ENCODE measurements around the gene NHLRC2.

NHLRC2 gene

GRCh38 chr10:113842171-113842570 is 12.3 kb upstream of the NHLRC2 start:
- no peak overlapping the region for H3K4me2 ChIP-seq (ENCODE audit: low read length)
- H3K27me3 ChIP-seq (ENCODE audit: control insufficient read depth, insufficient read depth, low read length): no peaks in the 10 kb centered on the region

GRCh38 chr10:113843972-113844485 is 10.4 kb upstream of the NHLRC2 start:
- H3K79me2 ChIP-seq: no peaks in the 10 kb centered on the region
- no peaks in the 10 kb centered on the region for H3K4me1 ChIP-seq
- H3K36me3 ChIP-seq (ENCODE audit: control insufficient read depth, insufficient read depth, low read length): no peaks in the 10 kb centered on the region
- no peaks in the 10 kb centered on the region for H3K27me3 ChIP-seq (ENCODE audit: control insufficient read depth, insufficient read depth, low read length)
- H3K9ac ChIP-seq: no peak overlapping the region
- no peak overlapping the region for H3K27ac ChIP-seq
- no peak overlapping the region for H2AFZ ChIP-seq
- no peak for TF ChIP-seq CTCF (IDR thresholded peaks at IDR 0.05)
- H3K4me3 ChIP-seq (ENCODE audit: low read depth, low read length): no peak overlapping the region
- no peaks in the 10 kb centered on the region for H3K9me3 ChIP-seq (ENCODE audit: control insufficient read depth, low read length)
- no peak overlapping the region for H3K4me2 ChIP-seq (ENCODE audit: low read length)

More at GRCh38 chr10:113842171-113842570, 12.3 kb upstream of the NHLRC2 start:
- Histone ChIP-seq H3K79me2 (no peaks in the 10 kb centered on the region), H3K36me3 (ENCODE audit: control insufficient read depth, insufficient read depth, low read length) (no peaks in the 10 kb centered on the region), H3K4me3 (ENCODE audit: low read depth, low read length) (no peak overlapping the region), H3K27ac (no peak overlapping the region), H3K9ac (no peak overlapping the region), H2AFZ (no peak overlapping the region), H3K4me1 (no peaks in the 10 kb centered on the region), H3K9me3 (ENCODE audit: control insufficient read depth, low read length) (no peaks in the 10 kb centered on the region)
- no peak for TF ChIP-seq CTCF (IDR thresholded peaks at IDR 0.05)

GRCh38 chr10:113846036-113846435 is 8.4 kb upstream of the NHLRC2 start:
- H3K27ac ChIP-seq: no peak overlapping the region
- no peak for TF ChIP-seq CTCF (IDR thresholded peaks at IDR 0.05)

GRCh38 chr10:113849140-113849803 is 5.2 kb upstream of the NHLRC2 start:
- TF ChIP-seq CTCF (IDR thresholded peaks at IDR 0.05): no peak
- H3K27me3 ChIP-seq (ENCODE audit: control insufficient read depth, insufficient read depth, low read length): no peaks in the 10 kb centered on the region
- H3K9me3 ChIP-seq (ENCODE audit: control insufficient read depth, low read length): no peaks in the 10 kb centered on the region
- no peak overlapping the region for H3K4me3 ChIP-seq (ENCODE audit: low read depth, low read length)
- no peaks in the 10 kb centered on the region for H3K36me3 ChIP-seq (ENCODE audit: control insufficient read depth, insufficient read depth, low read length)
- no peak overlapping the region for H3K4me2 ChIP-seq (ENCODE audit: low read length)
- peaks cover 6% of the 10 kb centered on the region for H3K79me2 ChIP-seq
- no peak overlapping the region for H3K27ac ChIP-seq
- peaks cover 7% of the 10 kb centered on the region for H3K4me1 ChIP-seq
- no peak overlapping the region for H3K9ac ChIP-seq
- no peak overlapping the region for H2AFZ ChIP-seq

More at GRCh38 chr10:113846036-113846435, 8.4 kb upstream of the NHLRC2 start:
- Histone ChIP-seq H3K4me2 (ENCODE audit: low read length) (no peak overlapping the region), H2AFZ (no peak overlapping the region), H3K4me1 (no peaks in the 10 kb centered on the region), H3K9ac (no peak overlapping the region), H3K9me3 (ENCODE audit: control insufficient read depth, low read length) (no peaks in the 10 kb centered on the region), H3K79me2 (no peaks in the 10 kb centered on the region), H3K36me3 (ENCODE audit: control insufficient read depth, insufficient read depth, low read length) (no peaks in the 10 kb centered on the region), H3K4me3 (ENCODE audit: low read depth, low read length) (no peak overlapping the region), H3K27me3 (ENCODE audit: control insufficient read depth, insufficient read depth, low read length) (no peaks in the 10 kb centered on the region)

- H3K36me3 ChIP-seq (ENCODE audit: control insufficient read depth, insufficient read depth, low read length): no peaks in the 10 kb centered on the region
- no peak overlapping the region for H2AFZ ChIP-seq
- H3K79me2 ChIP-seq: peaks cover 9% of the 10 kb centered on the region
- no peak overlapping the region for H3K4me2 ChIP-seq (ENCODE audit: low read length)
- no peak overlapping the region for H3K27ac ChIP-seq
- H3K27me3 ChIP-seq (ENCODE audit: control insufficient read depth, insufficient read depth, low read length): no peaks in the 10 kb centered on the region
- H3K9me3 ChIP-seq (ENCODE audit: control insufficient read depth, low read length): no peaks in the 10 kb centered on the region
- no peak overlapping the region for H3K9ac ChIP-seq
- TF ChIP-seq CTCF (IDR thresholded peaks at IDR 0.05): no peak
- H3K4me1 ChIP-seq: peaks cover 7% of the 10 kb centered on the region
- H3K4me3 ChIP-seq (ENCODE audit: low read depth, low read length): no peak overlapping the region
Measured at GRCh38 chr10:113849946-113850345, 4.5 kb upstream of the NHLRC2 start.
